GM19023 (cell line): ENCODE results near the gene TNFRSF18.

Experiments
- ATAC-seq: cut with Tn5 transposase; IDR thresholded peaks from one replicate; pipeline ENCODE4 v1.9.1; 2021; ENCODE audit warnings: mild to moderate bottlenecking, moderate library complexity; ENCODE audit not compliant: unreplicated experiment

The TNFRSF18 gene

GRCh38 chr1:1167841-1168450 is 38.4 kb downstream of the TNFRSF18 start:
- no peak for ATAC-seq

GRCh38 chr1:1167398-1167821 is 39.0 kb downstream of the TNFRSF18 start:
- ATAC-seq = no peak

GRCh38 chr1:1166642-1167397 is 39.6 kb downstream of the TNFRSF18 start:
- no peak for ATAC-seq

GRCh38 chr1:1165900-1166421 is 40.4 kb downstream of the TNFRSF18 start:
- no peak for ATAC-seq

GRCh38 chr1:1165485-1165884 is 40.9 kb downstream of the TNFRSF18 start:
- no peak for ATAC-seq

- ATAC-seq = no peak
These were observed 41.5 kb downstream of the TNFRSF18 start for GRCh38 chr1:1164701-1165451.

GRCh38 chr1:1164361-1164700 is 42.1 kb downstream of the TNFRSF18 start:
- ATAC-seq = no peak

GRCh38 chr1:1163538-1164070 is 42.8 kb downstream of the TNFRSF18 start:
- no peak for ATAC-seq

GRCh38 chr1:1162597-1163537 is 43.5 kb downstream of the TNFRSF18 start:
- no peak for ATAC-seq

- ATAC-seq = no peak
These were observed 44.7 kb downstream of the TNFRSF18 start for GRCh38 chr1:1161683-1162079.

- no peak for ATAC-seq
These were observed 45.2 kb downstream of the TNFRSF18 start for GRCh38 chr1:1161078-1161682.

GRCh38 chr1:1160281-1160930 is 46.0 kb downstream of the TNFRSF18 start:
- ATAC-seq = no peak

- ATAC-seq = no peak
These were observed 48.3 kb downstream of the TNFRSF18 start for GRCh38 chr1:1157914-1158710.

- ATAC-seq = no peak
These were observed 48.9 kb downstream of the TNFRSF18 start for GRCh38 chr1:1157426-1157913.

- no peak for ATAC-seq
These were observed 49.4 kb downstream of the TNFRSF18 start for GRCh38 chr1:1157033-1157365.

- no peak for ATAC-seq
These were observed 50.0 kb downstream of the TNFRSF18 start for GRCh38 chr1:1156140-1157032.

- no peak for ATAC-seq
These were observed 51.1 kb downstream of the TNFRSF18 start for GRCh38 chr1:1155258-1155657.

- no peak for ATAC-seq
These were observed 52.5 kb downstream of the TNFRSF18 start for GRCh38 chr1:1153874-1154273.
